Measurements from ENCODE around the gene SPATA45. TPM values are rescaled to one million over a fixed set of nuclear protein-coding genes. Genes with fewer than 3 reads are reported as not detected.
"Not testable (repeated sequence)": the region's sequence is repeated elsewhere in the genome, so short reads cannot be mapped to it uniquely, and the experiment has no call there.

The SPATA45 gene
- total RNA-seq, 1 donor from 2014 or later: not detected

DNA sequence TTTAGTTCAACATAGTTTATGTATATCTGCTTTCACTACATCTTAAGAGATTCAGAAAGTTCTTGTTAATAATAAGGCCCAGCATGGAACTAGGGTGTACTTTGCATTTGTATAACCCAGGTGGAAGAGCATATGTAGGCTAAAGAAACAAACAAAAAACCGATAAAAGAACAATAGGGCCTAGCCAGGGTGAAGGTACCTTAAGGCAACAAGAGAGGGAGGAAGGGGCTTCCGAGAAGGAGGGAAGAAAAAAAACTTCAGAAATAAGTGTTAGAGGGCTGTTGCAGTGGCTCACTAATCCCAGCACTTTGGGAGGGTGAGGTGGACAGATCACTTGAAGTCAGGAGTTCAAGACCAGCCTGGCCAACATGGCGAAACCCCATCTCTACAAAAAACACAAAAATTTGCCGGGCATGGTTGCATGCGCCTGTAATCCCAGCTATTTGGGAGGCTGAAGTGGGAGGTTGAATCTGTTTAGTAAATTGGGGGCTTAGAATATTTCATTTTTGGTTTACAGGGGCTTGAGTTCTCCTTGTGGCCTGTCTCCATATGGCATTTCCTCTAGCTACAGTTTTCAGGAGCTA is 4.7 kb upstream of the SPATA45 start:
- no peak for DNase-seq (ENCODE audit: low spot score, unreplicated experiment)
- Mint-ChIP-seq H3K9me3 (ENCODE audit: low read depth) (no peaks in the 10 kb centered on the region), H3K27ac (no peak overlapping the region), H3K4me1 (ENCODE audit: low read depth) (no peaks in the 10 kb centered on the region), H3K36me3 (ENCODE audit: insufficient read depth) (peaks cover 4% of the 10 kb centered on the region), H3K4me3 (ENCODE audit: low read depth) (no peak overlapping the region), H3K27me3 (no peaks in the 10 kb centered on the region)
- no peak for TF ChIP-seq CTCF (IDR thresholded peaks at IDR 0.05; ENCODE audit: unreplicated experiment)

- not testable (repeated sequence) for H3K4me3 Mint-ChIP-seq (ENCODE audit: low read depth); H3K27me3 Mint-ChIP-seq; H3K4me1 Mint-ChIP-seq (ENCODE audit: low read depth); H3K36me3 Mint-ChIP-seq (ENCODE audit: insufficient read depth); H3K9me3 Mint-ChIP-seq (ENCODE audit: low read depth); DNase-seq (ENCODE audit: low spot score, unreplicated experiment); H3K27ac Mint-ChIP-seq
Observed at GRCh38 chr1:212844521-212844920, 2.9 kb downstream of the SPATA45 start.

GRCh38 chr1:212838145-212838544 is 9.3 kb downstream of the SPATA45 start:
- TF ChIP-seq CTCF (IDR thresholded peaks at IDR 0.05; ENCODE audit: unreplicated experiment): no peak
- Mint-ChIP-seq H3K27me3 (no peaks in the 10 kb centered on the region), H3K4me3 (ENCODE audit: low read depth) (no peak overlapping the region), H3K4me1 (ENCODE audit: low read depth) (peaks cover 11% of the 10 kb centered on the region), H3K36me3 (ENCODE audit: insufficient read depth) (no peaks in the 10 kb centered on the region), H3K9me3 (ENCODE audit: low read depth) (no peaks in the 10 kb centered on the region), H3K27ac (no peak overlapping the region)
- DNase-seq (ENCODE audit: low spot score, unreplicated experiment): no peak

GRCh38 chr1:212833211-212834207 is 13.9 kb downstream of the SPATA45 start:
- not testable (repeated sequence) for H3K36me3 Mint-ChIP-seq (ENCODE audit: insufficient read depth); H3K4me3 Mint-ChIP-seq (ENCODE audit: low read depth); H3K9me3 Mint-ChIP-seq (ENCODE audit: low read depth); DNase-seq (ENCODE audit: low spot score, unreplicated experiment); H3K27me3 Mint-ChIP-seq
- Mint-ChIP-seq H3K27ac (peak overlapping the region; percentile 37), H3K4me1 (ENCODE audit: low read depth) (peaks cover 11% of the 10 kb centered on the region)

- Mint-ChIP-seq H3K4me1 (ENCODE audit: low read depth) (peaks cover 7% of the 10 kb centered on the region), H3K36me3 (ENCODE audit: insufficient read depth) (peaks cover 9% of the 10 kb centered on the region), H3K27me3 (no peaks in the 10 kb centered on the region), H3K27ac (no peak overlapping the region), H3K4me3 (ENCODE audit: low read depth) (no peak overlapping the region), H3K9me3 (ENCODE audit: low read depth) (peaks cover 13% of the 10 kb centered on the region)
- no peak for TF ChIP-seq CTCF (IDR thresholded peaks at IDR 0.05; ENCODE audit: unreplicated experiment)
- DNase-seq (ENCODE audit: low spot score, unreplicated experiment): no peak
Observed at GRCh38 chr1:212828395-212828794, 19.1 kb downstream of the SPATA45 start.

GRCh38 chr1:212827831-212828278 is 19.6 kb downstream of the SPATA45 start:
- Mint-ChIP-seq H3K27ac (peak overlapping the region; percentile 10), H3K36me3 (ENCODE audit: insufficient read depth) (peaks cover 9% of the 10 kb centered on the region), H3K9me3 (ENCODE audit: low read depth) (peaks cover 13% of the 10 kb centered on the region), H3K4me3 (ENCODE audit: low read depth) (no peak overlapping the region), H3K4me1 (ENCODE audit: low read depth) (peaks cover 7% of the 10 kb centered on the region), H3K27me3 (no peaks in the 10 kb centered on the region)
- no peak for TF ChIP-seq CTCF (IDR thresholded peaks at IDR 0.05; ENCODE audit: unreplicated experiment)
- DNase-seq (ENCODE audit: low spot score, unreplicated experiment): no peak
